H9 (cell line): ENCODE results near the gene XIRP1. TPM values are rescaled to one million over a fixed set of nuclear protein-coding genes. Genes with fewer than 3 reads are reported as not detected.

ENCODE experiments used
- DNase-seq: peaks from one replicate; pipeline ENCODE4 v3.0.0-alpha.2; 2017
- H2AFZ ChIP-seq: one replicate; pipeline ENCODE4 v1.6.1; 2013; ENCODE audit warnings: mild to moderate bottlenecking, low read length, control low read depth, moderate library complexity
- H2AK5ac ChIP-seq: 2 replicates; pipeline ENCODE4 v1.6.1; 2013; ENCODE audit warnings: low read length, control low read depth, mixed read lengths; ENCODE audit not compliant: insufficient read length
- H2BK120ac ChIP-seq: one replicate; pipeline ENCODE4 v1.6.1; 2013; ENCODE audit warnings: low read depth, mild to moderate bottlenecking, low read length, control low read depth, inconsistent platforms; ENCODE audit not compliant: poor library complexity, severe bottlenecking
- H2BK12ac ChIP-seq: 2 replicates; pipeline ENCODE4 v1.6.1; 2013; ENCODE audit warnings: low read length, control low read depth, mixed read lengths, low read depth; ENCODE audit not compliant: insufficient read length
- H2BK15ac ChIP-seq: 2 replicates; pipeline ENCODE4 v1.6.1; 2013; ENCODE audit warnings: low read depth, low read length, control low read depth
- H2BK20ac ChIP-seq: one replicate; pipeline ENCODE4 v1.6.1; 2013; ENCODE audit warnings: low read depth, mild to moderate bottlenecking, low read length, control low read depth, inconsistent platforms; ENCODE audit not compliant: poor library complexity, severe bottlenecking
- H2BK5ac ChIP-seq: 2 replicates; pipeline ENCODE4 v1.6.1; 2013; ENCODE audit warnings: low read length, control low read depth, mixed read lengths; ENCODE audit not compliant: insufficient read length
- H3K14ac ChIP-seq: 2 replicates; pipeline ENCODE4 v1.6.1; 2013; ENCODE audit warnings: low read length, control low read depth; ENCODE audit not compliant: insufficient read depth
- H3K18ac ChIP-seq: 2 replicates; pipeline ENCODE4 v1.6.1; 2013; ENCODE audit warnings: low read depth, mild to moderate bottlenecking, mixed read lengths, low read length, control low read depth; ENCODE audit not compliant: insufficient read length
- H3K23ac ChIP-seq: 2 replicates; pipeline ENCODE4 v1.6.1; 2013; ENCODE audit warnings: low read length, control low read depth, mixed read lengths, low read depth; ENCODE audit not compliant: insufficient read length
- H3K23me2 ChIP-seq: 2 replicates; pipeline ENCODE4 v1.6.1; 2013; ENCODE audit warnings: low read depth, mild to moderate bottlenecking, mixed read lengths, low read length, control low read depth; ENCODE audit not compliant: insufficient read length, poor library complexity, severe bottlenecking
- H3K27ac ChIP-seq: 2 replicates; pipeline ENCODE4 v1.5.1; 2013; ENCODE audit warnings: low read length, control low read depth, mixed read lengths, low read depth; ENCODE audit not compliant: insufficient read length
- H3K27me3 ChIP-seq: 2 replicates; pipeline ENCODE4 v1.6.1; 2013; ENCODE audit warnings: low read length, control low read depth, inconsistent platforms; ENCODE audit not compliant: insufficient read depth
- H3K4ac ChIP-seq: 2 replicates; pipeline ENCODE4 v1.6.1; 2013; ENCODE audit warnings: low read depth, mild to moderate bottlenecking, control low read depth, inconsistent platforms, low read length, moderate library complexity
- H3K4me1 ChIP-seq: 2 replicates; pipeline ENCODE4 v1.6.1; 2013; ENCODE audit warnings: low read length, control low read depth, inconsistent platforms; ENCODE audit not compliant: insufficient read depth
- H3K4me2 ChIP-seq: 2 replicates; pipeline ENCODE4 v1.6.1; 2013; ENCODE audit warnings: low read length, control low read depth, mixed read lengths; ENCODE audit not compliant: insufficient read length, insufficient read depth
- H3K56ac ChIP-seq: 2 replicates; pipeline ENCODE4 v1.6.1; 2013; ENCODE audit warnings: low read depth, mild to moderate bottlenecking, mixed read lengths, low read length, control low read depth; ENCODE audit not compliant: insufficient read length
- H3K79me1 ChIP-seq: 2 replicates; pipeline ENCODE4 v1.6.1; 2013; ENCODE audit warnings: low read depth, mild to moderate bottlenecking, moderate library complexity, low read length, control low read depth, inconsistent platforms; ENCODE audit not compliant: insufficient read depth, poor library complexity, severe bottlenecking
- H3K79me2 ChIP-seq: 2 replicates; pipeline ENCODE4 v1.6.1; 2013; ENCODE audit warnings: low read length, control low read depth, inconsistent platforms; ENCODE audit not compliant: insufficient read depth
- H3K9ac ChIP-seq: 2 replicates; pipeline ENCODE4 v1.6.1; 2013; ENCODE audit warnings: low read length, control low read depth, mixed read lengths; ENCODE audit not compliant: insufficient read length; ENCODE audit errors: extremely low read depth
- H3K9me3 ChIP-seq: one replicate; pipeline ENCODE4 v1.6.1; 2013; ENCODE audit warnings: low read depth, low read length, inconsistent platforms; ENCODE audit not compliant: control insufficient read depth
- H3T11ph ChIP-seq: one replicate; pipeline ENCODE4 v1.6.1; 2013; ENCODE audit warnings: mild to moderate bottlenecking, low read length, control low read depth, inconsistent platforms
- H4K20me1 ChIP-seq: one replicate; pipeline ENCODE4 v1.6.1; 2013; ENCODE audit not compliant: control insufficient read depth, insufficient read length, insufficient read depth
- H4K5ac ChIP-seq: 2 replicates; pipeline ENCODE4 v1.6.1; 2013; ENCODE audit warnings: low read depth, mild to moderate bottlenecking, mixed read lengths, low read length, control low read depth; ENCODE audit not compliant: insufficient read length
- H4K8ac ChIP-seq: replicated peaks from 2 replicates; pipeline ENCODE4 v1.6.1; 2013; ENCODE audit warnings: low read length, control low read depth, mixed read lengths, low read depth; ENCODE audit not compliant: insufficient read length
- H4K91ac ChIP-seq: 2 replicates; pipeline ENCODE4 v1.6.1; 2013; ENCODE audit warnings: low read depth, mild to moderate bottlenecking, moderate library complexity, mixed read lengths, low read length, control low read depth; ENCODE audit not compliant: insufficient read length
- H3K27ac Mint-ChIP-seq, 3 experiments: 2 replicates in 2 of 3; 3 replicates in 1 of 3; pipeline ENCODE4 v1.8.0; 2020 to 2021; ENCODE audit warnings: mixed read lengths in 3 of 3, mild to moderate bottlenecking in 1 of 3, moderate library complexity in 1 of 3
- H3K27me3 Mint-ChIP-seq: 2 replicates; pipeline ENCODE4 v1.8.0; 2021; ENCODE audit warnings: low read depth, mild to moderate bottlenecking, moderate library complexity, mixed read lengths
- H3K36me3 Mint-ChIP-seq, 3 experiments: 2 replicates in 2 of 3; 3 replicates in 1 of 3; pipeline ENCODE4 v1.8.0; 2020 to 2021; ENCODE audit warnings: low read depth in 3 of 3, mixed read lengths in 3 of 3; ENCODE audit not compliant: insufficient read depth in 1 of 3
- H3K4me1 Mint-ChIP-seq, 2 experiments: 2 replicates each; pipeline ENCODE4 v1.8.0; 2020; ENCODE audit warnings: mixed read lengths in 2 of 2
- H3K4me3 Mint-ChIP-seq, 2 experiments: 2 replicates in 1 of 2; 3 replicates in 1 of 2; pipeline ENCODE4 v1.8.0; 2020 to 2021; ENCODE audit warnings: mild to moderate bottlenecking in 2 of 2, mixed read lengths in 2 of 2, moderate library complexity in 1 of 2
- H3K9me3 Mint-ChIP-seq, 2 experiments: 2 replicates in 1 of 2; 3 replicates in 1 of 2; pipeline ENCODE4 v1.8.0; 2020; ENCODE audit warnings: mild to moderate bottlenecking in 2 of 2, mixed read lengths in 2 of 2, moderate library complexity in 1 of 2
- WGBS: extraction: QIAGEN DNeasy Blood & Tissue Kit; methylation state at CpG from one replicate; pipeline ENCODE4 v1.1.7; 2013; ENCODE audit warnings: missing lambda C conversion rate, low lambda C conversion rate, mixed read lengths; ENCODE audit not compliant: insufficient read length; ENCODE audit errors: extremely low coverage; 5-methylcytosine and 5-hydroxymethylcytosine counted together
- total RNA-seq: library from RNA; stranded (reverse); gene quantifications from 2 replicates; pipeline ENCODE4 v1.2.1, GENCODE V29; 2021
- TF ChIP-seq, protein P1 (sequence below): fragments of 200-600 bp; sonication (generic); conservative IDR thresholded peaks from 3 replicates; pipeline ENCODE4 v1.8.0; 2021; ENCODE audit warnings: antibody characterized with exemption, mild to moderate bottlenecking

XIRP1 gene
- total RNA-seq, 1 experiment from 2014 or later, result not detected

DNA sequence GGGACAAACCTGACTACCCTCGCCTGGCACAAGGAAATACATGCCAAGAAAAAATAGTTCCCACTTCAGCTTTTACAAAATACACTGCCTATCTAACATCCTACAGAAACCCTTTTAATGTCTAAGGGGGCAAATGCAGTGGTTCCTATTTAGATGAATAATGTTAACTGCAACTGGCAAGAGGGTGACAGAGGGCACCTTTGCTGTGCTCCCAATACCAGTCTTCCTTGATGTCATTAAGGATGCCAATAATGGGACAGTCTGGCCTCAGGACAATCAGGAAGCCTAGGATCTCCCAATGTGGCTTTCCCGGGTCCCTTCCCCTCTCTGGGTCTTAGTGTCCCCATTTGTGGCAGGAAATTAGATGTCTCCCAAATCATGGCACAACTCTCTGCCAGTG, 53.0 kb downstream of the XIRP1 start:
- H3K79me2 ChIP-seq, result no peaks in the 10 kb centered on the region
- DNase-seq, result peak; percentile 4
- no peaks in the 10 kb centered on the region for H4K20me1 ChIP-seq

More for the DNA sequence above, 53.0 kb downstream of the XIRP1 start:
- H3K27me3 ChIP-seq, result no peaks in the 10 kb centered on the region
- no peak overlapping the region for H3K4ac ChIP-seq
- no peak overlapping the region for H3K4me3 Mint-ChIP-seq
- no peaks in the 10 kb centered on the region for H3K23me2 ChIP-seq
- no peak overlapping the region for H3K14ac ChIP-seq
- no peak overlapping the region for H3K27ac ChIP-seq
- H3K36me3 Mint-ChIP-seq, result peaks cover 7 to 27% (median 20%) of the 10 kb centered on the region in 3 experiments; a peak in 6 of 7 replicates
- H2BK12ac ChIP-seq, result no peak overlapping the region
- no peak overlapping the region for H2AK5ac ChIP-seq
- WGBS, result no CpG with 5 or more reads among the region's 2 CpGs
- H4K5ac ChIP-seq, result no peak overlapping the region
- H3K79me1 ChIP-seq, result no peaks in the 10 kb centered on the region
- H3K4me2 ChIP-seq, result no peak overlapping the region
- no peak overlapping the region for H3K9ac ChIP-seq
- H2BK15ac ChIP-seq, result no peak overlapping the region
- no peaks in the 10 kb centered on the region for H3K9me3 Mint-ChIP-seq
- no peak overlapping the region for H2BK20ac ChIP-seq
- H2BK120ac ChIP-seq, result no peak overlapping the region
- H3K9me3 ChIP-seq, result no peaks in the 10 kb centered on the region
- no peak overlapping the region for H2BK5ac ChIP-seq
- H3K23ac ChIP-seq, result no peak overlapping the region
- no peak overlapping the region for H3K56ac ChIP-seq
- H4K91ac ChIP-seq, result no peak overlapping the region
- H4K8ac ChIP-seq, result no peak overlapping the region
- H3K4me1 Mint-ChIP-seq, result peaks cover 2% of the 10 kb centered on the region in 2 experiments; a peak in 2 of 4 replicates
- H3K27me3 Mint-ChIP-seq, result no peaks in the 10 kb centered on the region
- no peak overlapping the region for H3K27ac Mint-ChIP-seq
- no peak overlapping the region for H3T11ph ChIP-seq
- no peaks in the 10 kb centered on the region for H3K4me1 ChIP-seq
- H2AFZ ChIP-seq, result no peak overlapping the region
- no peak overlapping the region for H3K18ac ChIP-seq
- TF ChIP-seq, protein P1, sequence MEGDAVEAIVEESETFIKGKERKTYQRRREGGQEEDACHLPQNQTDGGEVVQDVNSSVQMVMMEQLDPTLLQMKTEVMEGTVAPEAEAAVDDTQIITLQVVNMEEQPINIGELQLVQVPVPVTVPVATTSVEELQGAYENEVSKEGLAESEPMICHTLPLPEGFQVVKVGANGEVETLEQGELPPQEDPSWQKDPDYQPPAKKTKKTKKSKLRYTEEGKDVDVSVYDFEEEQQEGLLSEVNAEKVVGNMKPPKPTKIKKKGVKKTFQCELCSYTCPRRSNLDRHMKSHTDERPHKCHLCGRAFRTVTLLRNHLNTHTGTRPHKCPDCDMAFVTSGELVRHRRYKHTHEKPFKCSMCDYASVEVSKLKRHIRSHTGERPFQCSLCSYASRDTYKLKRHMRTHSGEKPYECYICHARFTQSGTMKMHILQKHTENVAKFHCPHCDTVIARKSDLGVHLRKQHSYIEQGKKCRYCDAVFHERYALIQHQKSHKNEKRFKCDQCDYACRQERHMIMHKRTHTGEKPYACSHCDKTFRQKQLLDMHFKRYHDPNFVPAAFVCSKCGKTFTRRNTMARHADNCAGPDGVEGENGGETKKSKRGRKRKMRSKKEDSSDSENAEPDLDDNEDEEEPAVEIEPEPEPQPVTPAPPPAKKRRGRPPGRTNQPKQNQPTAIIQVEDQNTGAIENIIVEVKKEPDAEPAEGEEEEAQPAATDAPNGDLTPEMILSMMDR, result no peak
